ENCODE data around the gene STXBP6.

Gene STXBP6

GRCh38 chr14:24911324-24912109, 138.4 kb downstream of the STXBP6 start:
- no peak for TF ChIP-seq CTCF (IDR thresholded peaks at IDR 0.05; ENCODE audit: poor library complexity, severe bottlenecking)
- no peak for DNase-seq (ENCODE audit: low spot score)

GRCh38 chr14:24910408-24910986, 139.4 kb downstream of the STXBP6 start:
- TF ChIP-seq CTCF (IDR thresholded peaks at IDR 0.05; ENCODE audit: poor library complexity, severe bottlenecking): no peak
- H3K9me3 ChIP-seq (ENCODE audit: severe bottlenecking): no peaks in the 10 kb centered on the region
- no peaks in the 10 kb centered on the region for H3K36me3 ChIP-seq (ENCODE audit: low read depth)
- no peak overlapping the region for H3K4me3 ChIP-seq (ENCODE audit: severe bottlenecking)
- DNase-seq (ENCODE audit: low spot score) (no peak), ATAC-seq (ENCODE audit: low read depth) (no peak)
- no peaks in the 10 kb centered on the region for H3K4me1 ChIP-seq (ENCODE audit: insufficient read depth, poor library complexity, severe bottlenecking)
- no peak overlapping the region for H3K27ac ChIP-seq (ENCODE audit: poor library complexity, severe bottlenecking)
- H3K27me3 ChIP-seq (ENCODE audit: insufficient read depth, poor library complexity, severe bottlenecking): peaks cover 15% of the 10 kb centered on the region

More at GRCh38 chr14:24911324-24912109, 138.4 kb downstream of the STXBP6 start:
- no peaks in the 10 kb centered on the region for H3K4me1 ChIP-seq (ENCODE audit: insufficient read depth, poor library complexity, severe bottlenecking)
- H3K36me3 ChIP-seq (ENCODE audit: low read depth): no peaks in the 10 kb centered on the region
- H3K4me3 ChIP-seq (ENCODE audit: severe bottlenecking): no peak overlapping the region
- ATAC-seq (ENCODE audit: low read depth): no peak
- H3K27ac ChIP-seq (ENCODE audit: poor library complexity, severe bottlenecking): no peak overlapping the region
- no peaks in the 10 kb centered on the region for H3K9me3 ChIP-seq (ENCODE audit: severe bottlenecking)
- peaks cover 13% of the 10 kb centered on the region for H3K27me3 ChIP-seq (ENCODE audit: insufficient read depth, poor library complexity, severe bottlenecking)

GRCh38 chr14:24909523-24910302, 140.2 kb downstream of the STXBP6 start:
- H3K27ac ChIP-seq (ENCODE audit: poor library complexity, severe bottlenecking): no peak overlapping the region

GRCh38 chr14:24908592-24909236, 141.2 kb downstream of the STXBP6 start:
- Histone ChIP-seq H3K27ac (ENCODE audit: poor library complexity, severe bottlenecking) (no peak overlapping the region), H3K9me3 (ENCODE audit: severe bottlenecking) (no peaks in the 10 kb centered on the region), H3K27me3 (ENCODE audit: insufficient read depth, poor library complexity, severe bottlenecking) (peaks cover 9% of the 10 kb centered on the region), H3K36me3 (ENCODE audit: low read depth) (no peaks in the 10 kb centered on the region), H3K4me1 (ENCODE audit: insufficient read depth, poor library complexity, severe bottlenecking) (no peaks in the 10 kb centered on the region), H3K4me3 (ENCODE audit: severe bottlenecking) (no peak overlapping the region)
- no peak for ATAC-seq (ENCODE audit: low read depth)
- no peak for TF ChIP-seq CTCF (IDR thresholded peaks at IDR 0.05; ENCODE audit: poor library complexity, severe bottlenecking)
- no peak for DNase-seq (ENCODE audit: low spot score)

More at GRCh38 chr14:24909523-24910302, 140.2 kb downstream of the STXBP6 start:
- no peak for TF ChIP-seq CTCF (IDR thresholded peaks at IDR 0.05; ENCODE audit: poor library complexity, severe bottlenecking)
- Histone ChIP-seq H3K4me3 (ENCODE audit: severe bottlenecking) (no peak overlapping the region), H3K9me3 (ENCODE audit: severe bottlenecking) (no peaks in the 10 kb centered on the region), H3K27me3 (ENCODE audit: insufficient read depth, poor library complexity, severe bottlenecking) (peaks cover 15% of the 10 kb centered on the region), H3K36me3 (ENCODE audit: low read depth) (no peaks in the 10 kb centered on the region), H3K4me1 (ENCODE audit: insufficient read depth, poor library complexity, severe bottlenecking) (no peaks in the 10 kb centered on the region)
- DNase-seq (ENCODE audit: low spot score): no peak
- ATAC-seq (ENCODE audit: low read depth): no peak
